Ovary (tissue), 3 donors: ENCODE measurements around the gene CCNG2.

ENCODE experiments used
- POLR2A ChIP-seq: fragments of 450-650 bp; IDR thresholded peaks from one replicate; pipeline ENCODE4 v1.6.1; 2017; ENCODE audit warnings: antibody characterized with exemption, mild to moderate bottlenecking, moderate library complexity
- TF ChIP-seq, protein P1 (sequence below), 3 donors: fragments of 450-650 bp in 2 of 3; fragments of 200-600 bp in 1 of 3; IDR thresholded peaks; one replicate each; pipeline versions ENCODE4 v1.5.1 to v1.8.0; 2016 to 2022; ENCODE audit warnings: antibody characterized with exemption in 3 of 3, mild to moderate bottlenecking in 1 of 3
- donor health status: DM: no; HTN: no; CAD: no.

DNA sequence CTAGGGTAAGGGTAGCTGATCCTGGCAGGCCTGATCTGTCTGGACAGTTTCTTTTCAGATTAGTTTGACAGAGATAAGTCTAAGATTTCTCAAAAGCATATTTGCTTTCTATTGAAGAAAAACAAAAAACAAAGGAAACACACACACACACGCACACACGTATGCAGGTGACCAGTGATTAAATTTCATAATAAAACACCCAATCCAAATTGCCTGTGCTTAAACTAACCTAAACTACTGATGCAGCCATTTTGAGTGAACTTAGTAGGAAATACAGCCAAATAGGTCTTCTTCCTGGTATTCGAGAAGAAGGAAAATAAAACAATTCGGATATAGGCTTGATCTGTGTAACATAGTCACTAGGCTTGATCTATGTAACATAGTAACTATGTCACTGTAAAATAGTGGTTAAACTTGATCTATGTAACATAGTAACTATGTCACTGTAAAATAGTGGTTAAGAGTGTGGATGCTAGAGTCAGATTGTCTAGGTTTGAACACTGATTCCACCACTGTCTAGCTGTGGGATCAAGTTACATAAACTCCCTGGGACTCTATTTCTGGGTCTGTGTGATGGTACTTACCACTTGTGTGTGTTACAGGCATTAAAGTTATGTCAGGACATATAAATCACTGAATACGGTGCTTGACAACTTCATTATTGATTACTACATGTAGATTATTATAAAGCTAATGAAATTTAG lies 9.8 kb upstream of the CCNG2 start:
- TF ChIP-seq, protein P1, sequence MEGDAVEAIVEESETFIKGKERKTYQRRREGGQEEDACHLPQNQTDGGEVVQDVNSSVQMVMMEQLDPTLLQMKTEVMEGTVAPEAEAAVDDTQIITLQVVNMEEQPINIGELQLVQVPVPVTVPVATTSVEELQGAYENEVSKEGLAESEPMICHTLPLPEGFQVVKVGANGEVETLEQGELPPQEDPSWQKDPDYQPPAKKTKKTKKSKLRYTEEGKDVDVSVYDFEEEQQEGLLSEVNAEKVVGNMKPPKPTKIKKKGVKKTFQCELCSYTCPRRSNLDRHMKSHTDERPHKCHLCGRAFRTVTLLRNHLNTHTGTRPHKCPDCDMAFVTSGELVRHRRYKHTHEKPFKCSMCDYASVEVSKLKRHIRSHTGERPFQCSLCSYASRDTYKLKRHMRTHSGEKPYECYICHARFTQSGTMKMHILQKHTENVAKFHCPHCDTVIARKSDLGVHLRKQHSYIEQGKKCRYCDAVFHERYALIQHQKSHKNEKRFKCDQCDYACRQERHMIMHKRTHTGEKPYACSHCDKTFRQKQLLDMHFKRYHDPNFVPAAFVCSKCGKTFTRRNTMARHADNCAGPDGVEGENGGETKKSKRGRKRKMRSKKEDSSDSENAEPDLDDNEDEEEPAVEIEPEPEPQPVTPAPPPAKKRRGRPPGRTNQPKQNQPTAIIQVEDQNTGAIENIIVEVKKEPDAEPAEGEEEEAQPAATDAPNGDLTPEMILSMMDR (IDR thresholded peaks at IDR 0.05): no peak
- no peak for TF ChIP-seq POLR2A
